ES-I3 (cell line): ENCODE data around the gene IMPDH1.

Experiments used
- H3K36me3 ChIP-seq: 2 replicates; pipeline ENCODE4 v1.6.1; 2013; ENCODE audit warnings: mild to moderate bottlenecking, low read length, control low read depth, moderate library complexity; ENCODE audit not compliant: insufficient read depth
- H3K4me1 ChIP-seq: 2 replicates; pipeline ENCODE4 v1.6.1; 2013; ENCODE audit warnings: mild to moderate bottlenecking, control low read depth, low read length; ENCODE audit not compliant: insufficient read depth
- H3K9ac ChIP-seq: 2 replicates; pipeline ENCODE4 v1.6.1; 2013; ENCODE audit warnings: low read depth, mild to moderate bottlenecking, low read length, moderate library complexity
- H3K9me3 ChIP-seq: 2 replicates; pipeline ENCODE4 v1.6.1; 2013; ENCODE audit warnings: mild to moderate bottlenecking, low read length, moderate library complexity; ENCODE audit not compliant: control insufficient read depth, insufficient read depth

The IMPDH1 gene

GRCh38 chr7:128391805-128392204, 18.0 kb downstream of the IMPDH1 start:
- Histone ChIP-seq H3K4me1 (no peaks in the 10 kb centered on the region), H3K9ac (no peak overlapping the region), H3K9me3 (no peaks in the 10 kb centered on the region), H3K36me3 (no peaks in the 10 kb centered on the region)

GRCh38 chr7:128390871-128391565, 18.8 kb downstream of the IMPDH1 start:
- Histone ChIP-seq H3K4me1 (no peaks in the 10 kb centered on the region), H3K9me3 (no peaks in the 10 kb centered on the region), H3K9ac (no peak overlapping the region), H3K36me3 (no peaks in the 10 kb centered on the region)

- Histone ChIP-seq H3K4me1 (no peaks in the 10 kb centered on the region), H3K9me3 (no peaks in the 10 kb centered on the region), H3K9ac (no peak overlapping the region), H3K36me3 (no peaks in the 10 kb centered on the region)
Measured at GRCh38 chr7:128389618-128390329, 20.0 kb downstream of the IMPDH1 start.

- Histone ChIP-seq H3K4me1 (no peaks in the 10 kb centered on the region), H3K9ac (no peak overlapping the region), H3K9me3 (no peaks in the 10 kb centered on the region), H3K36me3 (no peaks in the 10 kb centered on the region)
Measured at GRCh38 chr7:128389085-128389617, 20.6 kb downstream of the IMPDH1 start.

- H3K9me3 ChIP-seq, result no peaks in the 10 kb centered on the region
- no peaks in the 10 kb centered on the region for H3K4me1 ChIP-seq
- no peak overlapping the region for H3K9ac ChIP-seq
- H3K36me3 ChIP-seq, result no peaks in the 10 kb centered on the region
Measured at GRCh38 chr7:128388145-128388485, 21.7 kb downstream of the IMPDH1 start.

GRCh38 chr7:128387216-128388144, 22.3 kb downstream of the IMPDH1 start:
- Histone ChIP-seq H3K4me1 (no peaks in the 10 kb centered on the region; the same call in 1 of the 2 replicates), H3K9me3 (no peaks in the 10 kb centered on the region), H3K9ac (no peak overlapping the region), H3K36me3 (no peaks in the 10 kb centered on the region)

- Histone ChIP-seq H3K9ac (no peak overlapping the region), H3K36me3 (no peaks in the 10 kb centered on the region), H3K9me3 (no peaks in the 10 kb centered on the region), H3K4me1 (no peaks in the 10 kb centered on the region; the same call in 1 of the 2 replicates)
Measured at GRCh38 chr7:128385988-128386925, 23.5 kb downstream of the IMPDH1 start.

- H3K4me1 ChIP-seq, result peaks cover 7% of the 10 kb centered on the region; the same call in 1 of the 2 replicates
- no peaks in the 10 kb centered on the region for H3K36me3 ChIP-seq
- H3K9me3 ChIP-seq, result no peaks in the 10 kb centered on the region
- no peak overlapping the region for H3K9ac ChIP-seq
Measured at GRCh38 chr7:128384726-128385125, 25.1 kb downstream of the IMPDH1 start.

GRCh38 chr7:128383776-128384175, 26.0 kb downstream of the IMPDH1 start:
- H3K36me3 ChIP-seq, result no peaks in the 10 kb centered on the region
- no peaks in the 10 kb centered on the region for H3K9me3 ChIP-seq

GRCh38 chr7:128381161-128381821, 28.5 kb downstream of the IMPDH1 start:
- Histone ChIP-seq H3K36me3 (no peaks in the 10 kb centered on the region), H3K9me3 (no peaks in the 10 kb centered on the region), H3K9ac (no peak overlapping the region), H3K4me1 (peaks cover 9% of the 10 kb centered on the region; the same call in 1 of the 2 replicates)

More at GRCh38 chr7:128383776-128384175, 26.0 kb downstream of the IMPDH1 start:
- no peak overlapping the region for H3K9ac ChIP-seq
- H3K4me1 ChIP-seq, result peaks cover 9% of the 10 kb centered on the region; the same call in 1 of the 2 replicates

GRCh38 chr7:128380483-128381106, 29.2 kb downstream of the IMPDH1 start:
- Histone ChIP-seq H3K9me3 (no peaks in the 10 kb centered on the region), H3K4me1 (peaks cover 9% of the 10 kb centered on the region; the same call in 1 of the 2 replicates), H3K36me3 (no peaks in the 10 kb centered on the region), H3K9ac (no peak overlapping the region)

GRCh38 chr7:128379900-128380479, 29.8 kb downstream of the IMPDH1 start:
- no peak overlapping the region; the same call in 1 of the 2 replicates for H3K9ac ChIP-seq

More at GRCh38 chr7:128379900-128380479, 29.8 kb downstream of the IMPDH1 start:
- no peaks in the 10 kb centered on the region for H3K36me3 ChIP-seq
- peaks cover 9% of the 10 kb centered on the region; the same call in 1 of the 2 replicates for H3K4me1 ChIP-seq
- no peaks in the 10 kb centered on the region for H3K9me3 ChIP-seq
